AG09309 (cell line): Measurements from ENCODE around the gene SERPINA3.

ENCODE experiments used
- DNase-seq: peaks from one replicate; pipeline ENCODE4 v3.0.0-alpha.2; 2010; ENCODE audit warnings: low read depth
- H3K4me3 ChIP-seq: 2 replicates; pipeline ENCODE4 v1.5.1; 2011; ENCODE audit warnings: mild to moderate bottlenecking, low read depth, low read length, moderate library complexity; ENCODE audit not compliant: control insufficient read depth
- CTCF ChIP-seq: IDR thresholded peaks from 2 replicates; pipeline ENCODE4 v1.5.1; 2011; ENCODE audit warnings: mild to moderate bottlenecking, low read depth, low read length, inconsistent platforms; ENCODE audit not compliant: insufficient read depth, control insufficient read depth; ENCODE audit errors: missing control alignments

Gene SERPINA3

DNA sequence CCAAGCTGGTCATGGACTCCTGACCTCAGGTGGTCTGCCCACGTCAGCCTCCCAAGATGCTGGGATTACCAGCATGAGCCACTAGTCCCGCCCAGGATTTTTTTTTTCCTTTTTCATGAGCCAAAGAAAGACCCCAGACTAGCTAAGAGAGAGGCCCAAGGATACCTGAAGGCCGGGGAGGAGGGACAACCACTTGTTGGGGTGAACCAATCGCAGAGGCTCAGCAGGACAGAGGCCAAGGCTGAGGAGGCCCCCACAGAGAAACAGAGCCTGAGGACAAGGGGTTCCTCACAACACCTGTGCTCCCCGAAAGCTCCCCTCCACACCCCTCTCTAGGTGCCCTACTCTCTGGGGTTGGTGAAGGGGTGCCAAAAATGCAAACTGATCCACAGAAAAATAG lies 1.0 kb upstream of the SERPINA3 start:
- H3K4me3 ChIP-seq: no peak overlapping the region
- no peak for TF ChIP-seq CTCF
- no peak for DNase-seq

DNA sequence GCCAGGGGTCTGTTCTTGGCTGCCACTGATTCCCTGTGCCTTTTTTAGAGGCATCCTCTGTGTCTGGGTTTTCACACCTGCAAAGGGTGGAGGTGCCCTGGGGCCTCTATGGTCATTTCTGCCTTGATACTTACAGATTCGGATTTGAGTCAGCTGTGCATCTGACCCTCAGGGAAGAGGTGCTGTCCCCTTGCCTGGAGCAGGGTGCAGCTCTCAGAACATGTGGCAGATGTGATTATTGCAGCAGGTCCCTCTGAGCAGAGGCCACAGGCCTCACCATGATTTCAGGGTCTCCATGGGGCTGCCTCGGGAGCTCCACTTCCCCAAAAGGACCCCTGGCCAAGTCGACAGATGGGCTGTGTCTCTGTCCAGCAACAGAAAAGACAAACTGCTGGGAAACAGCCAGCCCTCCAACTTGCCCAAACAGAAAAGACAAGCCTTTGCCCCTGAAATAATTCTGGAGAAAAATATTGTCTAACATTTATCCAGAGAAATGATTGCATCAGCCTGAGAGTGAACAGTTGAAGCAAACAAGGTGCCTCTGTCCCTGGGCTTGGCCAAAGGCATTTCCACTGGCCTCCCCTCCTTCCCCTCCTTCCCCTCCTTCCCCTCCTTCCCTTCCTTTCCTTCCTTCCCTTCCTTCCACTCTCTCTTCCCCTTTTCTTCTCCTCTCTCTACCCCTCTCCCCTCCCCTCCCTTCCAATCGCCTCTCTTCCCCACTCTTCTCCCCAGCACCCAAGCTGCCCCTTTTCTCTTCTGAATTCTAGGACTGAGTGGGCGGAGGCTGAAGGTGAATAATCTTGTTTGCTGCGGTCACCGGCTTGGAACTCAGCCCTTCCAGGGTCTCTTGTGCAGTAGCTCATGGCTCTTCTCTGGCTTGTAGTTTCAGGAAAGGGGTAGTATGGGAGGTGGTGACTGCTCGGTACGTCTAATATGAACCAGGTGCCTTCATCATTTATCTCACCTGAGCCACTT lies 676 bp downstream of the SERPINA3 start:
- no peak overlapping the region for H3K4me3 ChIP-seq
- DNase-seq: no peak
- no peak for TF ChIP-seq CTCF

- DNase-seq: no peak
- no peak overlapping the region for H3K4me3 ChIP-seq
- TF ChIP-seq CTCF: no peak
Observed at GRCh38 chr14:94613720-94614644, 1.8 kb downstream of the SERPINA3 start.

GRCh38 chr14:94614802-94615201 lies 2.6 kb downstream of the SERPINA3 start:
- no peak overlapping the region for H3K4me3 ChIP-seq
- no peak for DNase-seq
- TF ChIP-seq CTCF: no peak

- no peak for TF ChIP-seq CTCF
- no peak for DNase-seq
- no peak overlapping the region for H3K4me3 ChIP-seq
Observed at GRCh38 chr14:94615254-94615653, 3.1 kb downstream of the SERPINA3 start.

DNA sequence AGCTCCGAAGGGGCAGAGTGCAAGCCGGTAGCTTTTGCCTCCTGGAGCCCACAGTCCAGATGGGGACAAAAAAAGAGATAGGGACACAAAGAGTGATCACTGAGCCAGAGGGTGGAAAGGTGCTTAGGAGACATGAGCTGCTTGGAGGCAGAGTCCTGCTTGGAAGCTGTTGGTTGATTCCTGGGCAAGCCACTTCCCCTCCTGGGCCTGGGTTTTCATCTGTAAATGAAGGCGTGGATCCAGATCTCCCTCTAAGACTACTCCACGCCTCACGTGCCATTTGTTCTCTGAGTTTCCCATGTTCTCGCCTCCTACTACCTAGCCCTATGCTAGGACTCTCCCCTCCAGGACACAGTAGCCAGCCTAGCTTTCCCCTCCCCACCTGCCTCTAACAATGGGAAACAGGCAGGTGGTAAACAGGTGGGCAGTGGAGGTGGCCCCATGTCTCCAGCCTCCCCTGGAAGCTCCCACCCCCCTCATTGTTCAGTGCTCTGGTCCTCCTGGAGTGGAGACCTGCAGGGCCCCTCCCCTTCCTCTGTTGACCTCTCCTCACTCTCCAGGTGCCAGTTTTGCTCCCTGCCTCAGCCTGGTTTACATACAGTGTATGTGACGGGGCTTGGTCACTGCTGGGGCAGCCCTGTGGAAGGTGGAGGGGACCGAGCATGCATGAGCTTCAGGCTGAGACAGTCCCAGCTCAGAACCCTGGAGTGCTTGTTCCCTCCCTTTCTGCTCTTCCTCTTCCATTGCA lies 3.8 kb downstream of the SERPINA3 start:
- no peak for DNase-seq
- H3K4me3 ChIP-seq: no peak overlapping the region
- no peak for TF ChIP-seq CTCF
